GM21825 (cell line): ENCODE data around the gene ZC3H8.
"Not testable (repeated sequence)": the region's sequence is repeated elsewhere in the genome, so short reads cannot be mapped to it uniquely, and the experiment has no call there.

Experiments used
- ATAC-seq: cut with Tn5 transposase; IDR thresholded peaks from one replicate; pipeline ENCODE4 v1.9.1; 2021; ENCODE audit warnings: mild to moderate bottlenecking, moderate library complexity; ENCODE audit not compliant: unreplicated experiment

Gene ZC3H8

DNA sequence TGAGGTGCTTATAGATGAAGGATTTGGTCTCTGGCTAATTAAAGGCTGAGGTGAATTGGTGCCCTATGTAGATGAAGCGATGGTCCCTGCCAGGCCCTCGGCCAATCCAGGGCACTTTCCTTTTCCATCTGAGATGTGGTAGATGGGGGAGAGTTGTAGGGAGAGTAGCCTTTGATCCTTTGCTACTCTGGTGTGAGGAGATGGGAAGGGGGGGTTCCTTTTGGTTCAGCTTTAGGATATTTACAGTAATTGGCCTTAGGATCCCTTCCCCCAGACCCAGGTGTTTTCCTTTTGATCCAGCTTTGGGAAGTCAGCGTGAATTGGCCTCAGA lies 5.4 kb upstream of the ZC3H8 start:
- no peak for ATAC-seq

DNA sequence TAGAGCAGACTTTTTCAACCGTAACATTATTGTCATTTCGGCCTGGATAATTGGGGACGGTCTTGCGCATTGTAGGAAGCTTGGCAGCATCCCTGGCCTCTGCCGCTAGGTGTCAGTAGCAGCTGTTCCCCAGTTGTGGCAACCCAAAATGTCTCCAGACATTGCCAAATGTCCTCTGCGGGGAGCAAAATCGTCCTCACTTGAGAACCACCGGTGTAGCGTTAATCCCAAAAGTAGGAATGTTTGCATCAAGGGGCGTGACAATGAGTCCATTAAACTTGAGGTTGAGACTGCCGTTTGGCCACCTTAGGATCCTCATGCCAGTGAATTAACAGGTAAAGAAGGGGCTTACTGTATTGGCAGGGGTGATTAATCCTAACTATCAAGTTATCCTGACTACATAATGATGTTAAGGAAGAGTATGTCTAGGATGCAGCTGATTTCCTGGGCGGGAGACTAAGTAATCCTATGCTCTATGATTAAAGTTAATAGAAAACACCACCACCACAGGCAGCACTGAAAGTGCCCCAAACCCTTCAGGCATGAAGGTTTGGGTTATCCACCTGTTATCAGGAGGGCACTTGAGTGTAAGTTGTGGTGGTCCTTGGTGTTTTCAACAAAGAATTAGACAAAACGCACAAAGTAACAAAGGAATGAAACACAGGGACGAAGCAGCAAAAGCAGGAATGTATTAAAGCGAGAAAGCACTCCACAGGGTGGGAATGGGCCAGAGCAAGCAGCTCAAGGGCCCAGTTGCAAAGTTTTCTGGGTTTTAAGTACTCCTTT lies 4.9 kb upstream of the ZC3H8 start:
- peak; percentile 42 for ATAC-seq

DNA sequence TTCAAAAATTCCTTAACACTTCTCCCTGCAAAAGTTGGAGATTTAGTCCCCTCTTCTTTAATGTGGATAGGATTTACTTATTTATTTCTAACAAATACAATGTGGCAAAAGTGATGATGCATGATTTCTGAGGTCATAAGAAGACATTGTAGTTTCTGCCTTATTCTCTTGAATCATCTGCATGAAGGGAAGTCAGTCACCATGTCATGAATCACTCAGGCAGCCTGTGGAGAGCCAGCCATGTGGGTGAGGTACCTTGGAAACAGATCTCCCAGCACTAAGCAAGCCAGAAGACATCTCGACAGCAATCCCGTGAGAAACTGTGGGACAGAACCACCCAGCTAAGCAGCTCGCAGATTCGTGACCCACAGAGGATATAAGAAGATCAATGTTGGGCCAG lies 2.7 kb upstream of the ZC3H8 start:
- no peak for ATAC-seq

DNA sequence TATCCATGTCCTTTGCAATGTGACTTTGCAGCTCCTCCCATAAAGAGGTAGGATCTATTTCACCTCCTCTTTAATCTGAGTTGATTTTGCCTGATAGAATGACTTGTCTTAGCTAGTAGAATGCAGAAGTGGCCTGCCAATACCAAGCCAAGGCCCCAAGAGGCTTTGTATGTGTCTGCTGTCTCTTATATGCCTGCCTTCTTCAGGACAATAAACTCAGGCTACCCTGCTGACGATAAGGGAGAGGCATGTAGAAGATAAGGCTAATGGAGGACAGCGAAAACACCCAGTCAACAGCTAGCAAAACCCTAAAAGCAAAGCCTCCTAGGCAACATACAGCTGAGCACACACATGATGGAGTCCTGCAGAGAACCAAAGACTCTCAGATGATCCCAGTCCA lies 1.8 kb upstream of the ZC3H8 start:
- no peak for ATAC-seq

DNA sequence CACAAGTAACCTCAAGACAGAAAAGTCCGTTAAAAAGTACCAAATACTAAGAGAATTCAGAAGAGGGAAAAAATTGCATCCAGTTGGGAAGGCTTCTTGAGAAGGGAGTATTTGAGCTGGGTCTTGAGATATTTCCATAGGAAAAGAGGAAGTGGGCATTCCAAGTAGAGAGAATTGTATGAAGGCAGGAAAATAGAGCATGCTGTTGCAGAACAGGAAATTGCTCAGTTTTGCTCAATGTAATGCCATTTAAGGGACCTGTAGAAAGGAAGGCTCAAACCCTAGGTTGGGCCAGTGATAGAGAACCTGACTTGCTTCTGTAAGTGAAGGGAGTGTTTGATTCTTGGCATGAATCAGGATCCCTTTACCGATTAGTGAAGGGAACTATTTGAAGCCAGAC lies 1.0 kb upstream of the ZC3H8 start:
- ATAC-seq, result no peak

DNA sequence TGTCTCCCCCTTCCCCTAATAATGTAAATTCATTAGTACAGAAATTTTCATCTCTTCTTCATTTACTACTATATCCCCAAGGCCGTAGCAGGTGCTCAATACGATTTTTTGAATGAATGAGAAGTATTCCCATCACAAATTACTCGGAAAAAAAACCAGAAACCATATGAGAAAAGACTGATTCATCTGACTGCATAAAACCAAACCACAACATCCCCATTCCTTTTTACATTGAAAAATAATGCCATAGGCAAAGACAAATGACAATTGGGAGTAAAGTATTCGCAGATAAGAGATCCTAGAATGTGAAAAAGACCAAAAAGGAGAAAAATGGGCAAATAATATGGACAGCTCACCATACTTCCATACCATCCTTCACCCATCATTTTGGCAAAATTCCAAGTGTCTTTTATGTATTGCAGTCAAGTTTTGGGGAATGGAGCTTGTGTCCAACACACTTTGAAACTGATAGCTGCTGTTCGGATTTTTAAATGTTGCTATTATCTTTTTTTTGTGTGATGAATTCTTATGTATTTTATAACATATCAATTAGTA lies 1.5 kb downstream of the ZC3H8 start:
- ATAC-seq, result no peak

DNA sequence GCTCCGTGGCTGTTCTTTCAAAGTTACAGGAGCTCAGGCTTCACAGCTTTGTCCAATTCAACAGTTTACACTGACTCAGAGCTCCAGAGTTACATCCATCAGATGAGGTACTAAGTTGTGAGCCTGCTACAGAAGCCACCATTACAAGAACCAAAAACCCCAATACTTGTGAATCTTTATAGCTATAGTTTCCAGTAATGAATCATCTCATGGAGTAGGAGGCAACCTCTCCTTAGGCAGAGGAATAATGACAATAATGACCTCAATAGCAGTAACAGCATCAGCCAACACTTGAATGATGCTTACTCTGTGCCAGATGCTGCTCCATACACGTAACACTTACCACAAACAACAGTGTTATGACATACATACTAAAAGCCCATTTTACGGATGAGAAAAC lies 3.6 kb downstream of the ZC3H8 start:
- no peak for ATAC-seq

DNA sequence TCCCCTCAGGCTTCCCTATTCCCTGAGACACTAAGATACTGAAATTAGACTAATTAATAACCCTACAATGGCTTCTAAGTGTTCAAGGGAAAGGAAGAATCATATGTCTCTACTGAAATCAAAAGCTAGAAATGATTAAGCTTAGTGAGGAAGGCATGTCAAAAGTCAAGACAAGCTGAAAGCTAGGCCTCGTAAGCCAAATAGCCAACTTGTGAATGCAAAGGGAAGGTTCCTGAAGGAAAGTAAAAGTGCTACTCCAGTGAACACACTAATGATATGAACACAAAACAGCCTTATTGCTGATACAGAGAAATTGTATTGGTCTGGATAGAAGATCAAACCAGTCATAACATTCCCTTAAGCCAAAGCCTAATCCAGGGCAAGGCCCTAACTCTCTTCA lies 10.0 kb downstream of the ZC3H8 start:
- ATAC-seq, result no peak

DNA sequence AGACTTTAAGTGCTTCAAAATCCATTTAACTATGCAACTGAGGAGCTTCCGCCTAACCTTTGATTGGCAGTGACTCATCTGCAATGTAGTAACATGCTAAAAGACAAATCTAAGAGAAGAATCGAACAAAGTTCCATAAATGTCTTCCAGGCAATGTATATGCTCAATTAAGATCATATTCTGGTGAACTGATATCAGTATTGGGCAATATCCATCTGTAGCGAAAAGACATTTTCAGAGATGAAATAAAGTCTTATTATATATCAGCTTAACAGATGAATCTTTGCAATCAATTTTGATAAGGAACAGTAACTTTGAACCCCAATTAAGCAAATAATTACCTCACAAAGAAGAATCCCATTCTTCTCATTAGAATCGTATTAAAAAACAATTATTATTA lies 11.6 kb downstream of the ZC3H8 start:
- no peak for ATAC-seq

DNA sequence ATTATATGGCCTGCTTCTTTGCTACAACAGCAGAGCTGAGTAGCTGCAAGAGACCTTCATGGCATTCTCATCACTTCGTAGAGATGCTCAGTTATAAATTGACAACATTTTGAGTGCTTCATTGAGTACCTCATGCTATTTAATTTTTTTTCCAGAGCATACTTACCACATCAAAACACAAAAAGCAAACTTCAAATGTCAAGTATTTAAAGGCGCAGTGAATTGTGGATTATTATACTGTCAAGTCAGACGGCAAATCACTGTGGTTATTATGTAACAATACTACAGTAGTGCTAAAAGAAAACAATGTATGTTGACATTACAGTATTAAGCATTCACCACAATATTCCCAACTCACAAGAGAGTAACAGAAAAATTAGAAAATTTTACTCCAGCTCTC lies 12.5 kb downstream of the ZC3H8 start:
- ATAC-seq, result no peak

DNA sequence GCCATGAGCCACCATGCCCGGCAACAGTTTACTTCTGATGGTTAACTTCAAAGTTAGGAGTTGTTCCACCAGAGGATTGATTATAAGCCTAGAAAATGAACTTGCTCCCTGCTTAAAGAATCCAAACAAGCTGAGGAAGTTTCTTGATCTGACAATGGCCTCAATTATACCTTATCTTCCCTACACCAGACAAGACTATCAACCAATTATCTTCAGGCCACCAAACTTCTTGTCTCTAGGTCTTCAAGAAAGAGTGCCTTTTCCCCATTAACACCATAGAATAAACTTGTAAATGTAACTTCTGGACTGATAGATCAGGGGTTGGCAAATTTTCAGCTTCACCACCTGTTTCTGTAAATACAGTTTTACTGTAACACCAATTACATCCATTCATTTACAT lies 15.0 kb downstream of the ZC3H8 start:
- no peak for ATAC-seq

DNA sequence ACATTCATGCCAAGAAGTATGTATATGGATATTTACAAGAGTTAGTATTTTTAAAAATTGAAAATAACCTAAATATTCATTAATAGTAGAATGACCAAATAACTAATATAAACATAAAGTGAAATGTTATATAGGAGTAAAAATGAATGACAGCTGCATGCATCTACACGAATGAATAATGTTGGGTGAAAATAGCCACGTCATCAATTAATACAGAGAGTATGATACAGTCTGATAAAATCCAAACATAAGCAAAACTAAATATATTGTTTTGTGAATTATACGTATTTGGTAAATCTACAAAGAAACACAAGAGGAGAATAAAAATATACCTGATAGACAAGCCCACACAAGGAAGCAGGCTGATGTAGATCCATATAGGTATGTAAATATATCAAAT lies 24.5 kb downstream of the ZC3H8 start:
- ATAC-seq, result no peak

DNA sequence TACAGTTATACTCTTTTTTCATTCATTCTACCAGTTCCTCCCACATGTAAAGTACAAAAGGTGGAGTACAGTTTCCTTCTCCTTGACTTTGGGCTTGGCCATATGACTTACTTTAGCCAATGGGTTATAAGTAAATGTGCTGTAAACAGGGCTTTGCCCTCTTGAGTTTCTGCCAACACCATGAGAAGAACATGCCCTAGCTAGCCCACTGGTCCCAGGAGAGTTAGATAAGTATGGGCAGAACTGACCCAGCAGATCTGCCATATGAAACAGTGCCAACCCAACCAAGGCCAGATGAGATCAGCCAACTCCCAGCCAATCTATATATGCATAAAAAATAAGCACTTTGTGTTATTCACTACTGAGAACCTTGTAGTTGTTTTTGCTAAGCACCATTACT lies 25.5 kb downstream of the ZC3H8 start:
- ATAC-seq, result no peak

DNA sequence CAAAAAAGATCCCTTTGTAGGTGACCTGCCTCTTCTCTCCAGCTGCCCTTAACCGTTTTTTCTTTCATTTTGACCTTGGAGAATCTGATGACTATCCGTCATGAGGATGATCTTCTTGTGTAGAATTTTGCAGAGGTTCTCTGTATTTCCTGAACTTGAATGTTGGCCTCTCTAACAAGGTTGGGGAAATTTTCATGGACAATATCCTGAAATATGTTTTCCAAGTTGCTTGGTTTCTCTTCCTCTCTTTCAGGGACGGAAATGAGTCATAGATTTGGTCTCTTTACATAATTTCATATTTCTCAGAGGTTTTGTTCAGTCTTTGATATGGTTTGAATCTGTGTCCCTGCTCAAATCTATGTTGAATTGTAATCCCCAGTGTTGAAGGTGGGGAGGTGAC lies 34.0 kb downstream of the ZC3H8 start:
- no peak for ATAC-seq

DNA sequence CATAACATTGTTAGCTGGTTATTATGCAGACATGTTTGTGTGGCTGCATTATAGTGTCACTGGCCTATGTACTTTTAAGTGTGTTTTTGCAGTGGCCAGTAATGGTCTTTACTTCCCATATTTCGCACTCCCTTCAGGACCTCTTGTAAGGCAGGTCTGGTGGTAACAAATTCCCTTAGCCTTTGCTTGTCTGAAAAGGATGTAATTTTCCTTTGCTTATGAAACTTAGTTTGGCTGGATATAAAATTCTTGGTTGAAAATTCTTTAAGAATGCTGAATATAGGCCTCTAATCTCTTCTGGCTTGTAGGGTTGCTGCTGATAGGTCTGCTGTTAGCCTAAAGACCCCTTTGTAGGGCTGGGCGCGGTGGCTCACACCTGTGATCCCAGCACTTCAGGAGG lies 34.7 kb downstream of the ZC3H8 start:
- no peak for ATAC-seq

DNA sequence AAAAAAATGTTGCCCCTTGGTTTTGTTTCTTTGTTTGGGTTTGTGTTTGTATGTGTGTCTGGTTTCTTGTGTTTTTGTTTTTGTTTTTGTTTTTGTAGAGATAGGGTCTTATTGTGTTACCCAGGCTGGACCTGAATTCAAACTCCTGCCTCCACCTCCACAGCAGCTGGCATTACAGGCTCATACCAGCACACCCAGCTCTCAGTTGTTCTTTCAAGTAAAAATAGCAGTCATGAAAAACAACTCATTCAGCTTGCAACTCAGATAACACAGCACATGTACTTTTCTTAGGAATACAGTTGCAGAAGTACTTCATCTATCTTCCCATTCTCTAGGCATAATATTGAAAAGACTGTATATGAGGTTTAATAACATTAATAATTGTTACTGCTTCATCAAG lies 37.0 kb downstream of the ZC3H8 start:
- no peak for ATAC-seq

DNA sequence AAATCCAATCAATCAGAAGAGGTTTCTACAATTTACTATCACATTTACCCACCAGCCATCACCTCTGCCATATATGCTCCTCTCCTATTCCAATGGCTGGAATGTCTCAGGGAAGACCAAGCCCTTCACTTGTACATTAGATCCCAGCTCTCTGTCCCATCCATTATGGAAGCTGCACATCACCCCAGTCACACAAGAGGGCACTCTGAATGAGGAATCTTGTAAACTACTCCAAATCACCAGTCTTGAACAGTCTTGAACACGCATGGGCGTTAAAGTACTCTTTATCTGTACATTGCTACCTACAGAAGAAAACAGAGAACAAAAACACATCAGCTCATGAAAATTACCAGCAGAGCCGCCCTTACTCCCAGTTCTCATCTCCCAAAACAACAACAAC lies 38.7 kb downstream of the ZC3H8 start:
- ATAC-seq, result no peak

DNA sequence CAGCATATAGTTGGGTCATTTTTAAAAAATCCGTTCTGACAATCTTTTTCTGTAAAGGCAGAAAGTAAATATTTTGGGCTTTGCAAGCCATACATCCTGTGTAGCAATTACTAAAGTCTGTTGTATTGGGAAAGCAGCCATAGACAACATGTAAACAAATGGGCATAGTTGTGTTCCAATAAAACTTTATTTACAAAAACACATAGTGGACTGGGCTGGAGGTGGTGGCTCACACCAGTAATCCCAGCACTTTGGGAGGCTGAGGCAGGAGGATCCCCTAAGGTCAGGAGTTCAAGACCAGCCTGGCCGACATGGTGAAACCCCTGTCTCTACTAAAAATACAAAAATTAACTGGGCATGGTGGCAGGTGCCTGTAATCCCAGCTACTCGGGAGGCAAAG lies 46.9 kb downstream of the ZC3H8 start:
- ATAC-seq, result not testable (repeated sequence)

DNA sequence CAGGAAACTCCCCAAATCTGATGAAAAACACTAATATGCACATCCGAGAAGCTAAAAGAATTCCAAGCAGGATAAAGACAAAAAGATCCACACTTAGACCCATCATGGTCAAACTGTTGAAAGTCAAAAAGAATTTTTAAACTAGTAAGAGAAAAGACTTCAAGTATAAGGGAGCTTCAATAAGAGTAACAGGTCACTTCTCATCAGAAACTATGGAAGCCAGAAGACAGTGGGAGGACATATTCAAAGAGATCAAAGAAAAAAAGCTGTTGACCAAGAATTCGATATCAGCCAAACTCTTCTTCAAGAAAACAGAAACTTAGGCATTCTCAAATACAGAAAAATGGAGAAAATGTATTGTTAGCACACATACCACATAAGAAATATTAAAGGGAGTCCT lies 50.4 kb downstream of the ZC3H8 start:
- no peak for ATAC-seq

DNA sequence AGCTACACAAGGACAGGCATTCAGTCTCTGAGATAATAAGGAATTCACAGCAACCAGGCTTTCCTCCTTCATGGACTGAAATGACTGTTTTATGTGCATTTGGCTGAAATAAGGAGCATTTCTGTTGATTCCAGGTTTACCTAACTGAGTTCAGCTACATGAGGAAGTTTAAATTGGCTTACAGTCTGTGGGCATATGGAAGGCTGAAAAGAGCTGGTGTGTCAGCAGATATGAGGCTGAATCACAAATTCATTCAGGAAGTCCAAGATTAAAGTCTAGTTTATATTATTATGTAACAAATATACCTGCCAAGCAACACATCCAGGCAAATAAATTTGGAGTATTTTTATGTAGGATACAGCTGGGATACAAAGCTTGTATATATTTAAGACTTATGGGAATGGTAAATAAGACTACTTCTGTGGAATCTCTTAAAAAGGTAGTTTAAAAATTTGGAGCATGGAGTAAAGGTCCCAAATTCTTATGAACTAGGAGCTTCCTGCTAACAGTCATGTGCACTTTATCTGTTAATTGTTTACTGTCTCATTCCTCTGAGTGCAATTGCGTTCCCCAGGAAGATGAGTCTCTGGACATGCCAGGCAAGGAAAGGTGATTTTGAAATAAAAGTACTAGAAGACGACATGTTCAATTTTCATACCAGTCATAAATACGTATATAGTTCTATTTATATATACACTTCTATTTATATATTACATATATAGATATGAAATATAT lies 53.0 kb downstream of the ZC3H8 start:
- ATAC-seq, result no peak

DNA sequence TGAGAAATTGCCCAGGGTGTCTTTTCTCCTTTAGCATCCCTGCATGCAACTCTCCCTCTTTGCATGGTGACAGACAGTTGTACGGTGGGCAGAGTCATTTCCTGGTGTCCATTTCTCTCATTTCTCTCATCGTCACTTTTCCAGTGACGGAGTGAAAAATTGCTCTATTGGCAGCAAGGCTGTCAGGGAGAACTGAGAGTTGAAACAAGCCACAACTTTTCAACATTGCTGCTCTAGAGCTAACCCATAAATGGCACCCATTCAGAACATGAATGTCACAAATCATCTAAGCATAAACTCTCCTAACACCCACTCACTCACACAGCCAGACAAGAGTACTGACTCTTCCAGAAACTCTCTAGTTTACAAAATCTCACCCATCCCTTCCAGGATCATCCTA lies 55.7 kb downstream of the ZC3H8 start:
- no peak for ATAC-seq

DNA sequence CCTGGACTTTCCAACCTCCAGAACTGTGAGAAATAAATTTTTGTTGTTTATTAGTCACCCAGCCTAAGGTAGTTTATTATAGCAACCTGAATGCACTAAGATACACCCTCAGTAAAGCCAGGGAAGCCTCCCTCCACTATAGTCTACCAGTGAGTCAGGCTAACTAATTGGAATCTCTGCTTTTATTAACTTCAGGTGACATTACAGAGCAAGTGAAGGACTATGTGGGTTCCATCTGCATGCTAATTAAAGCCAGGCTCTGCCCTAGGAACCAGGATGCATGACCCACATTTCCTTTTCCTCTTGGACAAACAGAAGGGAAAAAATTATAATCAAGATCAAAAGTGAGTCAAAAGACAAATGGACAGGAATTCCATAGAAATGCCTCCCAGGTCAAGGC lies 56.1 kb downstream of the ZC3H8 start:
- ATAC-seq, result no peak

DNA sequence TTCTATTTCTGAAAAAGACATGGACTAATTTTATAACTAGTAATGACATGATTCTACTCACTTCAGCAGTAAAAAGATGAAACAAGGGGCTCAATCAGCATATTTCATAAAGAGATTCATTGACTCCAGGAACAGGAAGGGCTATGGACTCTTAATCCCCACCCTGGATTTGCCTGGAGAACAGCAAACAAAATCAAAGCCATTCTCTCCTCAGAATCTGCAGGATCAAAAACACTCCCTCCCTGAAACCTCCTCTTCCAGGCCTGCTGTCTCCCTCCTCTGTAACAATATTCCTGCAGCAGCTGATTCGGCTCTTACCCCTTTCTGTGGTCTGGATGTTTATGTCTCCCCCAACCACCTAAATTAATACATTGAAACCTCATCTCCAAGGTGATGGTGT lies 57.0 kb downstream of the ZC3H8 start:
- no peak for ATAC-seq
